ENCODE measurements around the gene CCDC197.

The CCDC197 gene

GRCh38 chr14:93977790-93978581 lies 19.1 kb upstream of the CCDC197 start:
- DNase-seq (ENCODE audit: low read depth): no peak
- no peak for TF ChIP-seq CTCF (IDR thresholded peaks at IDR 0.05; ENCODE audit: control insufficient read depth, insufficient read depth, low read depth, low read length, missing control alignments)
- no peak overlapping the region for H3K4me3 ChIP-seq (ENCODE audit: control insufficient read depth, low read depth, low read length)

- DNase-seq (ENCODE audit: low read depth): no peak
- H3K4me3 ChIP-seq (ENCODE audit: control insufficient read depth, low read depth, low read length): no peak overlapping the region
- TF ChIP-seq CTCF (IDR thresholded peaks at IDR 0.05; ENCODE audit: control insufficient read depth, insufficient read depth, low read depth, low read length, missing control alignments): no peak
Measured at GRCh38 chr14:93978735-93979134, 18.4 kb upstream of the CCDC197 start.

- H3K4me3 ChIP-seq (ENCODE audit: control insufficient read depth, low read depth, low read length): no peak overlapping the region
- TF ChIP-seq CTCF (IDR thresholded peaks at IDR 0.05; ENCODE audit: control insufficient read depth, insufficient read depth, low read depth, low read length, missing control alignments): no peak
- no peak for DNase-seq (ENCODE audit: low read depth)
Measured at GRCh38 chr14:93980456-93981201, 16.5 kb upstream of the CCDC197 start.

- DNase-seq (ENCODE audit: low read depth): no peak
- TF ChIP-seq CTCF (IDR thresholded peaks at IDR 0.05; ENCODE audit: control insufficient read depth, insufficient read depth, low read depth, low read length, missing control alignments): no peak
Measured at GRCh38 chr14:93981316-93982229, 15.5 kb upstream of the CCDC197 start.

GRCh38 chr14:93982230-93983007 lies 14.7 kb upstream of the CCDC197 start:
- TF ChIP-seq CTCF (IDR thresholded peaks at IDR 0.05; ENCODE audit: control insufficient read depth, insufficient read depth, low read depth, low read length, missing control alignments): no peak
- DNase-seq (ENCODE audit: low read depth): no peak
- no peak overlapping the region for H3K4me3 ChIP-seq (ENCODE audit: control insufficient read depth, low read depth, low read length)

More at GRCh38 chr14:93981316-93982229, 15.5 kb upstream of the CCDC197 start:
- no peak overlapping the region for H3K4me3 ChIP-seq (ENCODE audit: control insufficient read depth, low read depth, low read length)
